Activated naive CD4-positive, alpha-beta T cell treated with Interleukin-2 at 50 U/mL for 16 hours (primary cell): ENCODE measurements around the gene MXRA5.
"Not testable (repeated sequence)": the region's sequence is repeated elsewhere in the genome, so short reads cannot be mapped to it uniquely, and the experiment has no call there.

Source experiments
- DNase-seq: peaks from one replicate; pipeline ENCODE4 v3.0.0-alpha.2; 2020

The MXRA5 gene

DNA sequence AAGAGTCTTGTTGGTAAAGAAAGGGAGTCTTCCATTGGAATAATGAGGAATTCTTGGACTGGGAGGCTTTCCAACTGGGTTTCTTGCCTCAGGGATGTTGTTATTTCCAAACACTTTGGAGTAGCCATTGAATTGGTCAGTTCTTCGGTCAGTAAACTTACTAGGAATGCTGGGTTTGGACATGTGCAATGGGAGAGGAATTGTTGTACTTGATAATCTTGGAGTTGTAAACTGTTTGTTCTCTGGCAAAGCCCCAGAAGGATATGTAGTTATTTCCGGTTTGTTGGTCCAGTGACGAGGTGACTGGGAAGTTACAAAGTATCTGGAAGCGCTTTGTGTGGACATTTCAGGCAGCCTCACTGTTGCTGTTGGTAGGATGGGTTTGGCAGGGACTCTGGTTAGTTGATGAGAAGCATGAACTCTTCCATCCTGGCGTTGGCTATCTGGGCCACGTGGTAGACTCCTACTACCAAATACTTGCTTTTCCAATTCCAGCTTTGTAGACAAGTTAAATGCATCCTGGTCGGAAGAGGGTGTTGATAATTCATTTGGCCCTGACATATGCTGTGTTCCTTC, 25.9 kb downstream of the MXRA5 start:
- no peak for DNase-seq

DNA sequence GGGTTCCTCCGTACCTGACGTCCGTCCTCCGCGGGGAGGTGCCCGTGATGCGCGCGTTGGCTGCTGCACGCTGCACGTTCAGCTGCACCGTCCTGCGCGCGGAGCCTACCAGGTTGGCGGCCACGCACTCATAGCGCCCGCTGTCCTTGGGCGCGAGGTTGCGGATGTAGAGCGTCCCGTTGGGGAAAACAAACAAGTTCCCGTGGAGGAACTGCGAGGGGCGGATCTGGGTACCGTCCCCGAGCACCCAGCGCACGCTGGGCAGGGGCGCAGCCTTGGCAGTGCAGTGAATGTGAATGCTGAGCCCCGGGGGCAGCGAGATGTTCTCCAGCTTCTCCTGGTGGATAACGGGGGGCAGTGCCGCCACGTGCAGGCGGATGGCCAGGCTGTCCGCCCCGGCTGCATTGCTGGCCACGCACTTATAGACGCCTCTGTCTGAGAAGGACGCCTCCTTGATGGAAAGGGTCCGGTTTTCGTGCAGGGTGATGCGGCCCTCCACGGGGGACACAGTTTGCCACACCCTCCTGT, 29.2 kb downstream of the MXRA5 start:
- DNase-seq, result no peak

- no peak for DNase-seq
Observed at GRCh38 chrX:3312109-3312508, 34.3 kb downstream of the MXRA5 start.

GRCh38 chrX:3307881-3308280, 38.6 kb downstream of the MXRA5 start:
- DNase-seq, result no peak

DNA sequence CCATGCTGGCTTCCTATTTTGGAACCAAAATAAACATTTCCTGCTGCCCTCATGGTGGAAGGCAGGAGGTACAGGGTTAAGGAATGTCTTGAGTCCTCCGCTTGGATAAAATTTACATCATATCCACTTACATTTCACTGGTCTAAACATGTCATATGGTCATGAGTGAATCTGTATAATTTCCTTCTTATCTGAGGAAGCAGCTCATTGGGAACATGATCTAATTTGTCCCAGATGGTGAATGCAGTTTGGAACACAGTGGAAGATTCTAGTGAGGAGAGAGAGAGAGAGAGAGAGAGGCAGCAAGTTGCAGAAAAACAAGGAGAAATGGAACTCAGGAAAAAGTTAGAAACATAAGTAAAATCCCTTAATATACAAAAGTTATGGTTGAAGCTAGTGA, 46.8 kb downstream of the MXRA5 start:
- DNase-seq, result no peak

DNA sequence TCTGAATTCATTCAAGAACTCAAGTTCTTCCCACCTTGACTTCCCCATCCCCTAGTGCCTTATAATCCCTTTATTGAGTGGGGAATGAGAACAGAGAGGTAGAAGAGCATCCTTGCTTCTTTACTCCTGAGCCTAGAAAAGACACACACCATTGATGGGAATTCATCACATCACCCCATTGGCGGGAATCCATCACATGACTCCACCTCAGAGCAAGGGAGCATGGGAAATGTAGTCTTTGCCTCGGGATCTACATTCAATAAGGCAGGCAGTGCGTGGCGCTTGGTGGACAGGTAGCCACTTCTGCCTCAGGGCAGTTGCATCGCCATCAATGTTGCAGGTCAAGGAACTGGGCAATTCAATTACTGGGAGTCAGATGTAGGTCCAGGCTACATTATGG, 50.7 kb downstream of the MXRA5 start:
- DNase-seq, result no peak

- DNase-seq, result no peak
Observed at GRCh38 chrX:3293251-3293650, 53.2 kb downstream of the MXRA5 start.

DNA sequence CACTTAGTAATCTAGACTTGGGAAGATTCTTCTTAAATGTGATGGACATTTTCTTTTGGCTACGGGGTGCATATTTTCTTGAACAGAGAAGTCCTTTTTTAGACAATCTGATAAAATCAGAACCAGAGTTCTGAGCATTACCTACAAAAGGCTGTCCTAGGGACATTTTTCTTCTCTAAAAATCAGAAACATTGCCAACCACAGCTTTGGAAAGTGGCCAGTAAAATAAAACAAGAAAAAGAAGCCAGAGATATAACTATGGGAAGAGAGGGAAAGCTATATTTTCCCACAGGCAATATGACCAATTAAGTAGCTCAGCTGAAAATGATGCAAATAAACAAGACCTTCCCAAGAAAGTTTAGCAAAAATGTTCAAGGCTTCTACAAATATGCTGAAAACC, 55.9 kb downstream of the MXRA5 start:
- no peak for DNase-seq

DNA sequence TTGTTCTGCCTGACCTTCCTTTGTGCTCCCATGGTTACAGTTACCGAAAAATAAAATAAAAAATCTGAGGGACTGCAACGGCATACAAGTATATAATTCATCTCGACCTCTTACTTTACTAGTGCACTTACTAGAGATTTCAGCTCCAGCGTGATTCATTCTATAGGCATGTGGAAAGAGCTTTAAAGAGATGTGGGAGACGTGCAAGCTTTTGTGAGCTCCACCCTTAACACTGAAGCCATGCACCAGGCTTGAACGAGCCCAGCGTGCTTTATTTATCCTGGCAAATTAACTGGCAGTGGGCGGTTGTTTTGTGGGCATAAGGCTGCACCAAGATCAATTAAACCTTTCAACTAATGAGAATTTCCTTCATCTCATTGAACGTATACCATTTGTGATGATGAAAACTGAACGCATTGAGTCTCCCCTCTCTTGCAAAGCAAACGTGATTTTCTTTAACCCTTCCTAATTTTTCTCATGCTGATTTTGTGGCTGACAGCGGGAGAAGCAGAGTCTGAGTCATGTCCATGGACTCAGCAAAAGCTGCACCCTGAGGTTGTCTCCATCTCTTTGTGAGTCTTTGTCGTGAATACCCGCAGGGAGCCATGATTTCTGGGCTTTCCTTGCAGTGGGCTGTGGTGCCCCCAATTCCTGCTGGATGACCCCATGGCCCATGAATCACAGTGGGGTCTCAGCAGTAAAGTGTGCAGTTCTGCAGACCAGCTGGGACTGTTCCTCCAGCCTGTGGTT, 60.1 kb downstream of the MXRA5 start:
- no peak for DNase-seq

DNA sequence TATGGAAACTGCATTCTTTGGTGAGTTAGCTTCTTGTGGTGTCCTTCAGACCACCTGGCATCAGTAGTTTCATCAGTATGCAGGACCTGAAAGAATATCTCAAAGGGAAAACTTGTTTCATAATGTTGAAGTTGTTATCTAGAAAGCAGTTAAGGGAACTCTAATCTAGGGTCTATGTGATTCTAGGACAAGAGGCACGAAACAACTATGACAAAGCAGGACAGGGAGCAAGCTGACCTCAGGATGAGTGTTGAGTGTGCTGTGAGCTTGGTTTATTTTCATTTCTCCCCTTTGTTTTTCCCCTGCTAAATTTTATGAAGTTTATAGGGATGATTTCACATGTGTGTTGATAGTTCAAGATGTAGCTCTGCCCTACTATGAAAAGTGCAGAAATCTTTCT, 65.7 kb downstream of the MXRA5 start:
- DNase-seq, result no peak

GRCh38 chrX:3273668-3274067, 72.8 kb downstream of the MXRA5 start:
- not testable (repeated sequence) for DNase-seq

DNA sequence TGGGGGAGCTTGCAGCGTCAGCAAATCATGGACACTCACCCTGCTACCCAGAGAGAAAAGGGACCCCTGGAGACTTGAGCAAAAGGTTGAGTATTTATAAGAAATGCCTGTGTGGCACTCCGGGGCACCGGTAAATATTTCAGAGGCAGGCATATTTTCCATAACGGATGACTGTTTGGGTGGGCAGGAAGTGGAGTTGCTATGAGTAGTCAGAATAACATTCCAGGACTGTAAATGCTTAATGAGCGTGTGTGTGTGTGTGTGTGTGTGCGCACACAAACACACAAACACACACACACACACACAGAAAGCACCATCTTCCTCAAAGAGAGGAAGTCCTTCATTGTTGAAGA, 74.6 kb downstream of the MXRA5 start:
- no peak for DNase-seq

GRCh38 chrX:3271183-3271833, 75.1 kb downstream of the MXRA5 start:
- no peak for DNase-seq

GRCh38 chrX:3268829-3269228, 77.6 kb downstream of the MXRA5 start:
- no peak for DNase-seq

GRCh38 chrX:3263681-3264126, 82.7 kb downstream of the MXRA5 start:
- DNase-seq, result no peak

DNA sequence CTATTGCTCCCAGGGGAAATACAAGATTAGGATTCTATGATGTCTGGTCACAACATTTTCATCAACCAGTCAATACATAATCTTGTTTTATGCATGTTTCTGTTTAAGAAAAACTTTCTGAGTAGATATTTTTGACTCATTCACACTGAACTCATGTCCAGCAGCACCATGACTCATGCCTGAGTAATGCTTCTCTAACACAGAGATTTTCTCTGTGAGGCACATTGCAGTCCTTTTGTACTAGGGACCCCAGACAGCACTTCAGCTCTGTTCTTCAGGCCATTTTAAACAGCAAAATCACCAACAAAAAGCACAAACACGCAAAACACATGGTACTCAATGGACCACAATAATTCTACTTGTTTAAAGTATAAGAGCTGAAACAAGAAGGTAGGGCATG, 83.6 kb downstream of the MXRA5 start:
- DNase-seq, result no peak
